Measurements from ENCODE around the gene PRSS22. TPM values are rescaled to one million over a fixed set of nuclear protein-coding genes. Genes with fewer than 3 reads are reported as not detected.

PRSS22 gene
- total and polyA plus RNA-seq, 2 experiments from 2014 or later: 1.3 to 2.0 TPM

DNA sequence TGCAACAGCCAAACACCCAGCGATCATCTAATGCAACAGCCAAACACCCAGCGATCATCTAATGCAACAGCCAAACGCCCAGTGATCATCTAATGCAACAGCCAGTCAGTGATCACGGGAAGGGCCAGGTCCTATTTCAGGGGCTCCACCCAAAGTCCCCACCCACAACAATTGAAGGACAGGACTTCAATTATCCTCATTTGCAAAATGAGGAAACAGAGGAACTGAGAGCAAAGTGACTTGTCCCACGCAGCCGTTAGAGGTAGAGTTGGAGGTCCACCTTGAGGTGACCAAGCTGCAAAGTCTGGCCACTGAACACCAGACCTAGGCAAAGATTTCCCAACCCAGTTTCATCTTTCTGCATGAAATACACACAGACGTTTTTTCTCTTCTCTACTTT lies 24.2 kb downstream of the PRSS22 start:
- no peaks in the 10 kb centered on the region for H3K9me2 ChIP-seq (ENCODE audit: insufficient read depth)
- H3K4me1 Mint-ChIP-seq: peaks cover 14% of the 10 kb centered on the region
- H2AFZ ChIP-seq: no peak overlapping the region
- DNase-seq (ENCODE audit: low spot score) (no peak), ATAC-seq (no peak)
- H4K20me1 ChIP-seq (replicated peaks; ENCODE audit: insufficient read depth): no peaks in the 10 kb centered on the region
- no peaks in the 10 kb centered on the region; the same call in 1 of the 2 replicates for H3F3A ChIP-seq (replicated peaks; ENCODE audit: low read depth)
- no peaks in the 10 kb centered on the region for H3K27me3 ChIP-seq (ENCODE audit: insufficient read depth)
- H3K4me1 ChIP-seq (ENCODE audit: insufficient read depth): no peaks in the 10 kb centered on the region
- H3K36me3 Mint-ChIP-seq (ENCODE audit: low read depth): no peaks in the 10 kb centered on the region
- no peaks in the 10 kb centered on the region for H3K36me3 ChIP-seq (ENCODE audit: insufficient read depth)
- no peak overlapping the region for H3K4me2 ChIP-seq
- H3K9me3 Mint-ChIP-seq: no peaks in the 10 kb centered on the region; the same call in 2 of the 3 replicates
- no peaks in the 10 kb centered on the region for H3K79me2 ChIP-seq (replicated peaks; ENCODE audit: insufficient read depth)
- no peak overlapping the region for H3K4me3 Mint-ChIP-seq
- H3K4me3 ChIP-seq: no peak overlapping the region
- H3K27me3 Mint-ChIP-seq (ENCODE audit: insufficient read depth, low read depth, poor library complexity): peaks cover 13% of the 10 kb centered on the region
- TF ChIP-seq, protein P1, sequence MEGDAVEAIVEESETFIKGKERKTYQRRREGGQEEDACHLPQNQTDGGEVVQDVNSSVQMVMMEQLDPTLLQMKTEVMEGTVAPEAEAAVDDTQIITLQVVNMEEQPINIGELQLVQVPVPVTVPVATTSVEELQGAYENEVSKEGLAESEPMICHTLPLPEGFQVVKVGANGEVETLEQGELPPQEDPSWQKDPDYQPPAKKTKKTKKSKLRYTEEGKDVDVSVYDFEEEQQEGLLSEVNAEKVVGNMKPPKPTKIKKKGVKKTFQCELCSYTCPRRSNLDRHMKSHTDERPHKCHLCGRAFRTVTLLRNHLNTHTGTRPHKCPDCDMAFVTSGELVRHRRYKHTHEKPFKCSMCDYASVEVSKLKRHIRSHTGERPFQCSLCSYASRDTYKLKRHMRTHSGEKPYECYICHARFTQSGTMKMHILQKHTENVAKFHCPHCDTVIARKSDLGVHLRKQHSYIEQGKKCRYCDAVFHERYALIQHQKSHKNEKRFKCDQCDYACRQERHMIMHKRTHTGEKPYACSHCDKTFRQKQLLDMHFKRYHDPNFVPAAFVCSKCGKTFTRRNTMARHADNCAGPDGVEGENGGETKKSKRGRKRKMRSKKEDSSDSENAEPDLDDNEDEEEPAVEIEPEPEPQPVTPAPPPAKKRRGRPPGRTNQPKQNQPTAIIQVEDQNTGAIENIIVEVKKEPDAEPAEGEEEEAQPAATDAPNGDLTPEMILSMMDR (conservative IDR thresholded peaks at IDR 0.05; ENCODE audit: low read depth in 2 of 2): no peak
- TF ChIP-seq ZNF331 (CRISPR knock-in tag; IDR thresholded peaks at IDR 0.05; ENCODE audit: low read depth) (no peak), EZH2phosphoT487 (IDR thresholded peaks at IDR 0.05; ENCODE audit: unreplicated experiment) (no peak), JUNB (IDR thresholded peaks at IDR 0.05; ENCODE audit: unreplicated experiment) (no peak), EZH2 (IDR thresholded peaks at IDR 0.05; ENCODE audit: low read depth, unreplicated experiment) (no peak), ZNF114 (CRISPR knock-in tag; IDR thresholded peaks at IDR 0.05) (no peak), STAT1 (IDR thresholded peaks at IDR 0.05; ENCODE audit: unreplicated experiment) (no peak), CREB1 (CRISPR knock-in tag; IDR thresholded peaks at IDR 0.05; ENCODE audit: low read depth) (no peak), POLR2AphosphoS5 (IDR thresholded peaks at IDR 0.05; ENCODE audit: low read depth) (no peak), NANOG (IDR thresholded peaks at IDR 0.05; ENCODE audit: borderline replicate concordance) (no peak)
- TF ChIP-seq, protein P2, sequence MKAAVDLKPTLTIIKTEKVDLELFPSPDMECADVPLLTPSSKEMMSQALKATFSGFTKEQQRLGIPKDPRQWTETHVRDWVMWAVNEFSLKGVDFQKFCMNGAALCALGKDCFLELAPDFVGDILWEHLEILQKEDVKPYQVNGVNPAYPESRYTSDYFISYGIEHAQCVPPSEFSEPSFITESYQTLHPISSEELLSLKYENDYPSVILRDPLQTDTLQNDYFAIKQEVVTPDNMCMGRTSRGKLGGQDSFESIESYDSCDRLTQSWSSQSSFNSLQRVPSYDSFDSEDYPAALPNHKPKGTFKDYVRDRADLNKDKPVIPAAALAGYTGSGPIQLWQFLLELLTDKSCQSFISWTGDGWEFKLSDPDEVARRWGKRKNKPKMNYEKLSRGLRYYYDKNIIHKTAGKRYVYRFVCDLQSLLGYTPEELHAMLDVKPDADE (IDR thresholded peaks at IDR 0.05): no peak
- TF ChIP-seq, protein P3, sequence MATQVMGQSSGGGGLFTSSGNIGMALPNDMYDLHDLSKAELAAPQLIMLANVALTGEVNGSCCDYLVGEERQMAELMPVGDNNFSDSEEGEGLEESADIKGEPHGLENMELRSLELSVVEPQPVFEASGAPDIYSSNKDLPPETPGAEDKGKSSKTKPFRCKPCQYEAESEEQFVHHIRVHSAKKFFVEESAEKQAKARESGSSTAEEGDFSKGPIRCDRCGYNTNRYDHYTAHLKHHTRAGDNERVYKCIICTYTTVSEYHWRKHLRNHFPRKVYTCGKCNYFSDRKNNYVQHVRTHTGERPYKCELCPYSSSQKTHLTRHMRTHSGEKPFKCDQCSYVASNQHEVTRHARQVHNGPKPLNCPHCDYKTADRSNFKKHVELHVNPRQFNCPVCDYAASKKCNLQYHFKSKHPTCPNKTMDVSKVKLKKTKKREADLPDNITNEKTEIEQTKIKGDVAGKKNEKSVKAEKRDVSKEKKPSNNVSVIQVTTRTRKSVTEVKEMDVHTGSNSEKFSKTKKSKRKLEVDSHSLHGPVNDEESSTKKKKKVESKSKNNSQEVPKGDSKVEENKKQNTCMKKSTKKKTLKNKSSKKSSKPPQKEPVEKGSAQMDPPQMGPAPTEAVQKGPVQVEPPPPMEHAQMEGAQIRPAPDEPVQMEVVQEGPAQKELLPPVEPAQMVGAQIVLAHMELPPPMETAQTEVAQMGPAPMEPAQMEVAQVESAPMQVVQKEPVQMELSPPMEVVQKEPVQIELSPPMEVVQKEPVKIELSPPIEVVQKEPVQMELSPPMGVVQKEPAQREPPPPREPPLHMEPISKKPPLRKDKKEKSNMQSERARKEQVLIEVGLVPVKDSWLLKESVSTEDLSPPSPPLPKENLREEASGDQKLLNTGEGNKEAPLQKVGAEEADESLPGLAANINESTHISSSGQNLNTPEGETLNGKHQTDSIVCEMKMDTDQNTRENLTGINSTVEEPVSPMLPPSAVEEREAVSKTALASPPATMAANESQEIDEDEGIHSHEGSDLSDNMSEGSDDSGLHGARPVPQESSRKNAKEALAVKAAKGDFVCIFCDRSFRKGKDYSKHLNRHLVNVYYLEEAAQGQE (IDR thresholded peaks at IDR 0.05; ENCODE audit: unreplicated experiment): no peak
- TF ChIP-seq, protein P4, sequence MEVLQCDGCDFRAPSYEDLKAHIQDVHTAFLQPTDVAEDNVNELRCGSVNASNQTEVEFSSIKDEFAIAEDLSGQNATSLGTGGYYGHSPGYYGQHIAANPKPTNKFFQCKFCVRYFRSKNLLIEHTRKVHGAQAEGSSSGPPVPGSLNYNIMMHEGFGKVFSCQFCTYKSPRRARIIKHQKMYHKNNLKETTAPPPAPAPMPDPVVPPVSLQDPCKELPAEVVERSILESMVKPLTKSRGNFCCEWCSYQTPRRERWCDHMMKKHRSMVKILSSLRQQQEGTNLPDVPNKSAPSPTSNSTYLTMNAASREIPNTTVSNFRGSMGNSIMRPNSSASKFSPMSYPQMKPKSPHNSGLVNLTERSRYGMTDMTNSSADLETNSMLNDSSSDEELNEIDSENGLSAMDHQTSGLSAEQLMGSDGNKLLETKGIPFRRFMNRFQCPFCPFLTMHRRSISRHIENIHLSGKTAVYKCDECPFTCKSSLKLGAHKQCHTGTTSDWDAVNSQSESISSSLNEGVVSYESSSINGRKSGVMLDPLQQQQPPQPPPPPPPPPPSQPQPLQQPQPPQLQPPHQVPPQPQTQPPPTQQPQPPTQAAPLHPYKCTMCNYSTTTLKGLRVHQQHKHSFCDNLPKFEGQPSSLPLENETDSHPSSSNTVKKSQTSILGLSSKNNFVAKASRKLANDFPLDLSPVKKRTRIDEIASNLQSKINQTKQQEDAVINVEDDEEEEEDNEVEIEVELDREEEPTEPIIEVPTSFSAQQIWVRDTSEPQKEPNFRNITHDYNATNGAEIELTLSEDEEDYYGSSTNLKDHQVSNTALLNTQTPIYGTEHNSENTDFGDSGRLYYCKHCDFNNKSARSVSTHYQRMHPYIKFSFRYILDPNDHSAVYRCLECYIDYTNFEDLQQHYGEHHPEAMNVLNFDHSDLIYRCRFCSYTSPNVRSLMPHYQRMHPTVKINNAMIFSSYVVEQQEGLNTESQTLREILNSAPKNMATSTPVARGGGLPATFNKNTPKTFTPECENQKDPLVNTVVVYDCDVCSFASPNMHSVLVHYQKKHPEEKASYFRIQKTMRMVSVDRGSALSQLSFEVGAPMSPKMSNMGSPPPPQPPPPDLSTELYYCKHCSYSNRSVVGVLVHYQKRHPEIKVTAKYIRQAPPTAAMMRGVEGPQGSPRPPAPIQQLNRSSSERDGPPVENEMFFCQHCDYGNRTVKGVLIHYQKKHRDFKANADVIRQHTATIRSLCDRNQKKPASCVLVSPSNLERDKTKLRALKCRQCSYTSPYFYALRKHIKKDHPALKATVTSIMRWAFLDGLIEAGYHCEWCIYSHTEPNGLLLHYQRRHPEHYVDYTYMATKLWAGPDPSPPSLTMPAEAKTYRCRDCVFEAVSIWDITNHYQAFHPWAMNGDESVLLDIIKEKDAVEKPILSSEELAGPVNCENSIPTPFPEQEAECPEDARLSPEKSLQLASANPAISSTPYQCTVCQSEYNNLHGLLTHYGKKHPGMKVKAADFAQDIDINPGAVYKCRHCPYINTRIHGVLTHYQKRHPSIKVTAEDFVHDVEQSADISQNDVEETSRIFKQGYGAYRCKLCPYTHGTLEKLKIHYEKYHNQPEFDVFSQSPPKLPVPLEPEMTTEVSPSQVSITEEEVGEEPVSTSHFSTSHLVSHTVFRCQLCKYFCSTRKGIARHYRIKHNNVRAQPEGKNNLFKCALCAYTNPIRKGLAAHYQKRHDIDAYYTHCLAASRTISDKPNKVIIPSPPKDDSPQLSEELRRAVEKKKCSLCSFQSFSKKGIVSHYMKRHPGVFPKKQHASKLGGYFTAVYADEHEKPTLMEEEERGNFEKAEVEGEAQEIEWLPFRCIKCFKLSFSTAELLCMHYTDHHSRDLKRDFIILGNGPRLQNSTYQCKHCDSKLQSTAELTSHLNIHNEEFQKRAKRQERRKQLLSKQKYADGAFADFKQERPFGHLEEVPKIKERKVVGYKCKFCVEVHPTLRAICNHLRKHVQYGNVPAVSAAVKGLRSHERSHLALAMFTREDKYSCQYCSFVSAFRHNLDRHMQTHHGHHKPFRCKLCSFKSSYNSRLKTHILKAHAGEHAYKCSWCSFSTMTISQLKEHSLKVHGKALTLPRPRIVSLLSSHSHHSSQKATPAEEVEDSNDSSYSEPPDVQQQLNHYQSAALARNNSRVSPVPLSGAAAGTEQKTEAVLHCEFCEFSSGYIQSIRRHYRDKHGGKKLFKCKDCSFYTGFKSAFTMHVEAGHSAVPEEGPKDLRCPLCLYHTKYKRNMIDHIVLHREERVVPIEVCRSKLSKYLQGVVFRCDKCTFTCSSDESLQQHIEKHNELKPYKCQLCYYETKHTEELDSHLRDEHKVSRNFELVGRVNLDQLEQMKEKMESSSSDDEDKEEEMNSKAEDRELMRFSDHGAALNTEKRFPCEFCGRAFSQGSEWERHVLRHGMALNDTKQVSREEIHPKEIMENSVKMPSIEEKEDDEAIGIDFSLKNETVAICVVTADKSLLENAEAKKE (CRISPR knock-in tag; IDR thresholded peaks at IDR 0.05): no peak
- no peak overlapping the region for H3K27ac ChIP-seq (ENCODE audit: low read depth)
- no peak overlapping the region for H3K27ac Mint-ChIP-seq

All from GM23338 (cell line).